ENCODE data around the gene PYCR2. TPM values are rescaled to one million over a fixed set of nuclear protein-coding genes. Genes with fewer than 3 reads are reported as not detected.

PYCR2 gene
- polyA plus RNA-seq, 1 donor from 2014 or later: 51.5 TPM

DNA sequence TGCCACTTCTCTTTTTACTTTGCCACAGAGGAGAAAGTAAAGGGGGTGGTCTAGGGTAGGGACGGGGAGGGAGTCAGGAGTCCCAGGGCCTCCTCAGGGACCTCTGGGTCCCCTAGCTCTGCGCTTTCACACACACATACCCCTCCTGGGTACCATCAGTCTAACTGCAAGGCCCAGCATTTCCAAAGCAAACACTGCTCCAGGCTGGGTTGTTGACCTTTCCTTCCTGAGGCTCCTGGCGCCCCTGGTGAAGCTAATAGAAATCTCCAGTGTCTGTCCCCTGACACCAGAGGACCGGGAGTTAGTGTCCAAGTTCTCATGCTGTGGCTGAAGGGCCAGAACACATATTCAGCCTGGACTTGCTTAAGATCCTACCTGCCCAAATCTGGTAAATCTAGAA lies 45.8 kb downstream of the PYCR2 start:
- Histone ChIP-seq H3K4me2 (ENCODE audit: low read length) (no peak overlapping the region), H4K20me1 (ENCODE audit: insufficient read depth) (no peaks in the 10 kb centered on the region), H3K4me3 (ENCODE audit: low read length) (no peak overlapping the region)

DNA sequence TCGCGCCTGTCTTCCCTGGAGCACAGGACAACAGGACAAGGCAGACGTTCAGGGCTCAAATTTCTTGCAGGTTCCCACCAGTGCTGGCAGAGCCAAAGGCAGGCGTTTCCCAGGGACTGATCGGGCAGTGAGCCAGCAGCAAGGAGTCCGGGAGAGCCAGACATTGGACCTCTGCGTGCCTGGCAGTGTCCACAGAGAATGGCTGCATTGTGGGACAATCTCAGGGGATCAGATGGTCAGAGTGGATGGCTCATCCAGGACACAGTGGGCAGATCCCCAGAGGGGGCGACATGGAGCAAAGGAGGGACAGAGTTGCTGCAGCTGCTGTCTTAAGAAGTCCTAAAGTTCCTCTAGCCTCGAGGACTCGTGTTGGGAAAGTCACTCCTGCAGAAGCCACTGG lies 46.5 kb downstream of the PYCR2 start:
- no peaks in the 10 kb centered on the region for H3K9me3 ChIP-seq (ENCODE audit: low read length)
- H3K4me2 ChIP-seq (ENCODE audit: low read length): no peak overlapping the region
- no peak overlapping the region for H3K9ac ChIP-seq (ENCODE audit: low read length)
- no peaks in the 10 kb centered on the region for H3K9me2 ChIP-seq (ENCODE audit: insufficient read depth, low read length)
- no peak overlapping the region for H3K27ac ChIP-seq (ENCODE audit: low read length)
- H4K20me1 ChIP-seq (ENCODE audit: insufficient read depth): no peaks in the 10 kb centered on the region
- TF ChIP-seq, protein P1, sequence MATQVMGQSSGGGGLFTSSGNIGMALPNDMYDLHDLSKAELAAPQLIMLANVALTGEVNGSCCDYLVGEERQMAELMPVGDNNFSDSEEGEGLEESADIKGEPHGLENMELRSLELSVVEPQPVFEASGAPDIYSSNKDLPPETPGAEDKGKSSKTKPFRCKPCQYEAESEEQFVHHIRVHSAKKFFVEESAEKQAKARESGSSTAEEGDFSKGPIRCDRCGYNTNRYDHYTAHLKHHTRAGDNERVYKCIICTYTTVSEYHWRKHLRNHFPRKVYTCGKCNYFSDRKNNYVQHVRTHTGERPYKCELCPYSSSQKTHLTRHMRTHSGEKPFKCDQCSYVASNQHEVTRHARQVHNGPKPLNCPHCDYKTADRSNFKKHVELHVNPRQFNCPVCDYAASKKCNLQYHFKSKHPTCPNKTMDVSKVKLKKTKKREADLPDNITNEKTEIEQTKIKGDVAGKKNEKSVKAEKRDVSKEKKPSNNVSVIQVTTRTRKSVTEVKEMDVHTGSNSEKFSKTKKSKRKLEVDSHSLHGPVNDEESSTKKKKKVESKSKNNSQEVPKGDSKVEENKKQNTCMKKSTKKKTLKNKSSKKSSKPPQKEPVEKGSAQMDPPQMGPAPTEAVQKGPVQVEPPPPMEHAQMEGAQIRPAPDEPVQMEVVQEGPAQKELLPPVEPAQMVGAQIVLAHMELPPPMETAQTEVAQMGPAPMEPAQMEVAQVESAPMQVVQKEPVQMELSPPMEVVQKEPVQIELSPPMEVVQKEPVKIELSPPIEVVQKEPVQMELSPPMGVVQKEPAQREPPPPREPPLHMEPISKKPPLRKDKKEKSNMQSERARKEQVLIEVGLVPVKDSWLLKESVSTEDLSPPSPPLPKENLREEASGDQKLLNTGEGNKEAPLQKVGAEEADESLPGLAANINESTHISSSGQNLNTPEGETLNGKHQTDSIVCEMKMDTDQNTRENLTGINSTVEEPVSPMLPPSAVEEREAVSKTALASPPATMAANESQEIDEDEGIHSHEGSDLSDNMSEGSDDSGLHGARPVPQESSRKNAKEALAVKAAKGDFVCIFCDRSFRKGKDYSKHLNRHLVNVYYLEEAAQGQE (IDR thresholded peaks at IDR 0.05; ENCODE audit: borderline replicate concordance): no peak
- TF ChIP-seq TAF1 (IDR thresholded peaks at IDR 0.05; ENCODE audit: low read depth) (no peak), SMC3 (conservative IDR thresholded peaks at IDR 0.05; ENCODE audit: poor library complexity) (no peak), EZH2 (IDR thresholded peaks at IDR 0.05; ENCODE audit: borderline replicate concordance, insufficient read depth, low read length, poor library complexity, severe bottlenecking) (no peak), RAD21 (conservative IDR thresholded peaks at IDR 0.05) (no peak), EP300 (conservative IDR thresholded peaks at IDR 0.05; ENCODE audit: poor library complexity, severe bottlenecking) (no peak), POLR2AphosphoS5 (IDR thresholded peaks at IDR 0.05) (no peak), MXI1 (conservative IDR thresholded peaks at IDR 0.05; ENCODE audit: poor library complexity, severe bottlenecking) (no peak)
- TF ChIP-seq, protein P2, sequence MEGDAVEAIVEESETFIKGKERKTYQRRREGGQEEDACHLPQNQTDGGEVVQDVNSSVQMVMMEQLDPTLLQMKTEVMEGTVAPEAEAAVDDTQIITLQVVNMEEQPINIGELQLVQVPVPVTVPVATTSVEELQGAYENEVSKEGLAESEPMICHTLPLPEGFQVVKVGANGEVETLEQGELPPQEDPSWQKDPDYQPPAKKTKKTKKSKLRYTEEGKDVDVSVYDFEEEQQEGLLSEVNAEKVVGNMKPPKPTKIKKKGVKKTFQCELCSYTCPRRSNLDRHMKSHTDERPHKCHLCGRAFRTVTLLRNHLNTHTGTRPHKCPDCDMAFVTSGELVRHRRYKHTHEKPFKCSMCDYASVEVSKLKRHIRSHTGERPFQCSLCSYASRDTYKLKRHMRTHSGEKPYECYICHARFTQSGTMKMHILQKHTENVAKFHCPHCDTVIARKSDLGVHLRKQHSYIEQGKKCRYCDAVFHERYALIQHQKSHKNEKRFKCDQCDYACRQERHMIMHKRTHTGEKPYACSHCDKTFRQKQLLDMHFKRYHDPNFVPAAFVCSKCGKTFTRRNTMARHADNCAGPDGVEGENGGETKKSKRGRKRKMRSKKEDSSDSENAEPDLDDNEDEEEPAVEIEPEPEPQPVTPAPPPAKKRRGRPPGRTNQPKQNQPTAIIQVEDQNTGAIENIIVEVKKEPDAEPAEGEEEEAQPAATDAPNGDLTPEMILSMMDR (IDR thresholded peaks at IDR 0.05; ENCODE audit: poor library complexity, severe bottlenecking): no peak
- H3K27me3 ChIP-seq (ENCODE audit: insufficient read depth, low read depth, low read length): peaks cover 22% of the 10 kb centered on the region
- no peaks in the 10 kb centered on the region for H3K79me2 ChIP-seq (replicated peaks; ENCODE audit: insufficient read depth, low read length)
- no peaks in the 10 kb centered on the region for H3F3A ChIP-seq (ENCODE audit: insufficient read depth, low read length, poor library complexity, severe bottlenecking)
- H3K36me3 ChIP-seq (ENCODE audit: insufficient read depth, low read length): no peaks in the 10 kb centered on the region
- no peak overlapping the region for H3K4me3 ChIP-seq (ENCODE audit: low read length)
- H2AFZ ChIP-seq (ENCODE audit: low read depth, low read length): no peak overlapping the region

More for the DNA sequence above, 45.8 kb downstream of the PYCR2 start:
- TF ChIP-seq RAD21 (conservative IDR thresholded peaks at IDR 0.05) (no peak), POLR2AphosphoS5 (IDR thresholded peaks at IDR 0.05) (no peak), EP300 (conservative IDR thresholded peaks at IDR 0.05; ENCODE audit: poor library complexity, severe bottlenecking) (no peak), EZH2 (IDR thresholded peaks at IDR 0.05; ENCODE audit: borderline replicate concordance, insufficient read depth, low read length, poor library complexity, severe bottlenecking) (no peak)
- TF ChIP-seq, protein P2 (IDR thresholded peaks at IDR 0.05; ENCODE audit: poor library complexity, severe bottlenecking): no peak
- Histone ChIP-seq H3K27me3 (ENCODE audit: insufficient read depth, low read depth, low read length) (peaks cover 29% of the 10 kb centered on the region), H3K36me3 (ENCODE audit: insufficient read depth, low read length) (no peaks in the 10 kb centered on the region), H3K9me2 (ENCODE audit: insufficient read depth, low read length) (no peaks in the 10 kb centered on the region), H3K79me2 (replicated peaks; ENCODE audit: insufficient read depth, low read length) (no peaks in the 10 kb centered on the region), H3F3A (ENCODE audit: insufficient read depth, low read length, poor library complexity, severe bottlenecking) (no peaks in the 10 kb centered on the region), H3K9ac (ENCODE audit: low read length) (no peak overlapping the region), H3K9me3 (ENCODE audit: low read length) (no peaks in the 10 kb centered on the region), H2AFZ (ENCODE audit: low read depth, low read length) (no peak overlapping the region), H3K27ac (ENCODE audit: low read length) (no peak overlapping the region)

All from neural cell (in vitro differentiated cells).